Endothelial cell of umbilical vein (primary cell): ENCODE results near the gene MEIOSIN.

Source experiments
- EZH2 ChIP-seq: IDR thresholded peaks from 2 replicates; pipeline ENCODE4 v1.6.1; 2012; ENCODE audit warnings: borderline replicate concordance, low read depth, mild to moderate bottlenecking, moderate library complexity, low read length, inconsistent platforms; ENCODE audit not compliant: severe bottlenecking
- POLR2A ChIP-seq: IDR thresholded peaks from 2 replicates; pipeline ENCODE4 v1.6.1; 2012; ENCODE audit warnings: low read depth, mild to moderate bottlenecking, control low read depth, low read length
- POLR2AphosphoS5 ChIP-seq: IDR thresholded peaks from 2 replicates; pipeline ENCODE4 v1.6.1; 2012; ENCODE audit warnings: low read depth, mild to moderate bottlenecking, control low read depth, low read length, moderate library complexity; ENCODE audit not compliant: insufficient read depth
- TF ChIP-seq, protein P1 (sequence below), 2 donors: IDR thresholded peaks; 1 replicate in 1 of 2; 2 replicates in 1 of 2; pipeline ENCODE4 v1.5.1; 2011; ENCODE audit warnings: low read length in 2 of 2, mild to moderate bottlenecking in 2 of 2, moderate library complexity in 2 of 2, control low read depth in 1 of 2, inconsistent platforms in 1 of 2, low read depth in 1 of 2; ENCODE audit not compliant: insufficient read depth in 1 of 2; ENCODE audit errors: extremely low read depth in 1 of 2

DNA sequence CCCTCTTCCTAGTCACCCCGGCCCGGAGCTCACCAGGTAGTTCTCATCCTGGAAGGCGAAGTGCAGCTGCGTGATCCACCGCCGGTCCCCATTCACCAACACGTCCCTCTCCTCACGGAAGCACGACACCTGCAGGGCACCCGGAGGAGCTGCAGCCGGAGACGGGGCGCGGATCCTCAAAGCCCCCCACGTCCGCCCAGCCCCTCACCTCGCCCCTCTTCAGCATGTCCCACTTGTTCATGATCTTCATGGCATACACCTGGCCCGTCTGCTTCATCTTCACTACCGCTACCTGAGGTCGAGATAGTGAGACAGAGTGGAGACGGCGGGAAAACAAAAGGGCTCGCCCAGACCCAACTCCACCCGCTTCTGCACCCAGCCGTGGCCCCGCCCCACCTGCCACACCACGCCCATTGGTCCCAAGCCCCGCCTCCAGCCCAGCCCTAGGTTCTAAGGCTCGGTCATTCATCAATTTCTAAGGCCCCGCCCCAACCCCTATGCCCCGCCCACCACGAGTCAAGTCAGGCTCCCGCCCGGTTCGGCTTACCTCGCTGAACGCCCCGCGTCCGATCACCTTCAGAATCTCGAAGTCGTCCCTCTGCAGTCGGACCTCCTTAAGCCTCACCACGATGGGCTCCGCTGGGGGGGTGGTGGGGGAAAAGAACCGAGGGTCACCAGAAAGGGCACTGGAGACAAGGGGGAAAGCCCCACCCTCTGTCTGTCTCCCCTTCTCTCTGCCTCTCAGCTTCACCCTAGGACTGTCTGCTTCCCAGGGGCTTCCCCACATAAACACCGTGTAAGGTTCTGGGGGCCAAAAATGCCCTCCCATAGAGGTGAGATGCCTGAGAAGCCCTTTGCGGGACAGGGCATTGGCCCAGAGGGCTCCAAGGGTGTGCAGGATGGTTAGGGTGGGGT is 46.2 kb downstream of the MEIOSIN start:
- TF ChIP-seq, protein P1, sequence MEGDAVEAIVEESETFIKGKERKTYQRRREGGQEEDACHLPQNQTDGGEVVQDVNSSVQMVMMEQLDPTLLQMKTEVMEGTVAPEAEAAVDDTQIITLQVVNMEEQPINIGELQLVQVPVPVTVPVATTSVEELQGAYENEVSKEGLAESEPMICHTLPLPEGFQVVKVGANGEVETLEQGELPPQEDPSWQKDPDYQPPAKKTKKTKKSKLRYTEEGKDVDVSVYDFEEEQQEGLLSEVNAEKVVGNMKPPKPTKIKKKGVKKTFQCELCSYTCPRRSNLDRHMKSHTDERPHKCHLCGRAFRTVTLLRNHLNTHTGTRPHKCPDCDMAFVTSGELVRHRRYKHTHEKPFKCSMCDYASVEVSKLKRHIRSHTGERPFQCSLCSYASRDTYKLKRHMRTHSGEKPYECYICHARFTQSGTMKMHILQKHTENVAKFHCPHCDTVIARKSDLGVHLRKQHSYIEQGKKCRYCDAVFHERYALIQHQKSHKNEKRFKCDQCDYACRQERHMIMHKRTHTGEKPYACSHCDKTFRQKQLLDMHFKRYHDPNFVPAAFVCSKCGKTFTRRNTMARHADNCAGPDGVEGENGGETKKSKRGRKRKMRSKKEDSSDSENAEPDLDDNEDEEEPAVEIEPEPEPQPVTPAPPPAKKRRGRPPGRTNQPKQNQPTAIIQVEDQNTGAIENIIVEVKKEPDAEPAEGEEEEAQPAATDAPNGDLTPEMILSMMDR (IDR thresholded peaks at IDR 0.05; ENCODE audit: extremely low read depth in 1 of 2, insufficient read depth in 1 of 2, low read depth in 1 of 2, low read length in 2 of 2): peak; percentile 51 to 67
- TF ChIP-seq POLR2AphosphoS5 (no peak), POLR2A (no peak), EZH2 (no peak)
